HG03175 (cell line): ENCODE results near the gene SLC29A2.
"Not testable (repeated sequence)": the region's sequence is repeated elsewhere in the genome, so short reads cannot be mapped to it uniquely, and the experiment has no call there.

ENCODE experiments used
- ATAC-seq: cut with Tn5 transposase; IDR thresholded peaks from one replicate; pipeline ENCODE4 v1.9.1; 2021; ENCODE audit warnings: mild to moderate bottlenecking, moderate library complexity; ENCODE audit not compliant: unreplicated experiment

Gene SLC29A2

GRCh38 chr11:66321606-66322005 is 50.0 kb downstream of the SLC29A2 start:
- ATAC-seq: no peak

- ATAC-seq: not testable (repeated sequence)
These were observed 50.8 kb downstream of the SLC29A2 start for GRCh38 chr11:66320748-66321147.

GRCh38 chr11:66320289-66320688 is 51.3 kb downstream of the SLC29A2 start:
- not testable (repeated sequence) for ATAC-seq

- no peak for ATAC-seq
These were observed 53.0 kb downstream of the SLC29A2 start for GRCh38 chr11:66318600-66318970.

GRCh38 chr11:66317723-66318599 is 53.6 kb downstream of the SLC29A2 start:
- ATAC-seq: no peak

GRCh38 chr11:66317322-66317722 is 54.2 kb downstream of the SLC29A2 start:
- ATAC-seq: no peak

- ATAC-seq: no peak
These were observed 54.7 kb downstream of the SLC29A2 start, which contains the start of gene CD248 for GRCh38 chr11:66316849-66317251. TSS of gene CD248 (minus strand) at chr11:66317044. CDS start at chr11:66317027, 17 bp downstream.

GRCh38 chr11:66315921-66316811 is 55.4 kb downstream of the SLC29A2 start:
- no peak for ATAC-seq

GRCh38 chr11:66315498-66315885 is 56.1 kb downstream of the SLC29A2 start:
- ATAC-seq: no peak

GRCh38 chr11:66314561-66315497 is 56.7 kb downstream of the SLC29A2 start:
- ATAC-seq: no peak

GRCh38 chr11:66314186-66314501 is 57.4 kb downstream of the SLC29A2 start:
- ATAC-seq: no peak

- ATAC-seq: no peak
These were observed 58.0 kb downstream of the SLC29A2 start for GRCh38 chr11:66313321-66314185.

- ATAC-seq: peak; percentile 60
These were observed 58.8 kb downstream of the SLC29A2 start for GRCh38 chr11:66312549-66313320.
